ENCODE measurements around the gene RPS6KA2.

GRCh38 chr6:166670013-166670412 lies 43.0 kb upstream of the RPS6KA2 start:
- TF ChIP-seq POLR2A (IDR thresholded peaks at IDR 0.05), result no peak
- TF ChIP-seq CTCF (IDR thresholded peaks at IDR 0.05), result no peak
- no peak for TF ChIP-seq EP300 (IDR thresholded peaks at IDR 0.05)
- TF ChIP-seq POLR2AphosphoS5 (IDR thresholded peaks at IDR 0.05), result no peak

Measured in gastroesophageal sphincter (tissue), 3 donors.